ENCODE results near the gene EYA3.
"Not testable (repeated sequence)": the region's sequence is repeated elsewhere in the genome, so short reads cannot be mapped to it uniquely, and the experiment has no call there.

Gene EYA3

GRCh38 chr1:28027238-28027637 is 61.2 kb downstream of the EYA3 start:
- no peak for DNase-seq

DNA sequence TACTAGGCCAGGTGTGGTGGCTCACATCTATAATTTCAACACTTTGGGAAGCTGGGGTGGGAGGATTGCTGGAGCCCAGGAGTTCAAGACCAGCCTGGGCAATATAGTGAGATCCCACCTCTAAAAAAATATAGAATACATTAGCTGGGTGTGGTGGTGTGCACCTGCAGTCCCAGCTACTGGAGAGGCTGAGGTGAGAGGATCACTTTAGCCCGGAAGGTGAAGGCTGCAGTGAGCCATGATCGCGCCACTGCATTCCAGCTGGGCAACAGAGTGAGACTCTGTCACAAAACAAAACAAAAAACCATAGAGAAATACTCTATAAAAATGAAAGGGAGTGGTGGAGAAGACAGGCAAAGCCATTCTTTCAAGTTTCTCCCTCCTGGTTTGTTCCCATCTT is 62.1 kb downstream of the EYA3 start:
- no peak for DNase-seq

DNA sequence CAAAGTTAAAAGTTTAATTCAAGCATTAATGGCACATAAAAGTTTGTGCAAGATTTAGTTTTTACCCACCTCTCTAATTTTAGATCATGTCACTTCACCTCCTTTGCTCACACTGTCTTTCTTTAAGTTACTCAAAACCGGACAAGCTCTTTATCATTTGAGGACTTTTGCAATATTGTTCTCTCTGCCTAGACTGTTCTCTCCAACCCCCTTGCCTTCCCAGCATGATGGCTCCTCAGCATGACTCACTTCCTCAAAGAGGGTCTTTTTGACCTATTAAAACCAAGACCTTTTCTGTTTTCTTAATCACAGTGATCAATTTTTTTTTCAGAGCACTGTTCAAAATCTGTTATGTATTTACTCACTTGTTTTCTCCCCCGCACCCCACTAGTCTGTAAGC is 67.3 kb downstream of the EYA3 start:
- DNase-seq: no peak

DNA sequence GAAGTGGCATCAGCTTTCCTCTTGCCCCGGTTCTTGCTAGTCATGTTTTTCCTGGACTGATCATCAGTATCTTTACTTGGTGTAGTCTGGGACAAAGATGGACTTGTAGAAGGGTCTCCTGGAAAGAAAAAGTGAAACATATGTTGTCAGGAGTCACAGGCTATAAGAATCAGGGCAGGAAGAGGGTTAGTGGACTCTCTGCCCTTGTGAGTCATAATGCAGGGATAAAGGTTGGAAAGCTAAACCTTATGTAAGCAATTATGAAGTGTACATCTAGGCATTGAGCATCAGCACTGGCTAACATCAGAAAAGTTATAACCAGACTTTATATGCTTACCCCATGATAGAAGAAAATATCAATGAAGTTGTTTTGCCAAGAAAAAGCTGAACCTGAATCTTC is 77.4 kb downstream of the EYA3 start:
- DNase-seq: no peak

- DNase-seq: not testable (repeated sequence)
Measured at GRCh38 chr1:28003117-28003516, 85.3 kb downstream of the EYA3 start.

DNA sequence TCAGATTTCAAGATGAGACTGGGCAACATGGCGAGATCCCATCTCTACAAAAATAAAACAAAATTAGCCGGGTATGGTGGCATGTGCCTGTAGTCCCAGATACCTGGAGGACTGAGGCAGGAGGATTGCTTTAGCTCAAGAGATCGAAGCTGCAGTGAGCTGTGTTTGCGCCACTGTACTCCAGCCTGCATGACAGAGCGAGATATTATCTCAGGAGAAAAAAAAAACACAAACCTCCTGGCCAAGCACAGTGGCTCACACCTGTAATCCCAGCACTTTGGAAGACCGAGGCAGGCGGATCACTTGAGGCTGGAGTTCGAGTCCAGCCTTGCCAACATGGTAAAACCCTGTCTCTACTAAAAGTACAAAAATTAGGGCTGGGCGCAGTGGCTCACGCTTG is 85.8 kb downstream of the EYA3 start:
- DNase-seq: no peak

DNA sequence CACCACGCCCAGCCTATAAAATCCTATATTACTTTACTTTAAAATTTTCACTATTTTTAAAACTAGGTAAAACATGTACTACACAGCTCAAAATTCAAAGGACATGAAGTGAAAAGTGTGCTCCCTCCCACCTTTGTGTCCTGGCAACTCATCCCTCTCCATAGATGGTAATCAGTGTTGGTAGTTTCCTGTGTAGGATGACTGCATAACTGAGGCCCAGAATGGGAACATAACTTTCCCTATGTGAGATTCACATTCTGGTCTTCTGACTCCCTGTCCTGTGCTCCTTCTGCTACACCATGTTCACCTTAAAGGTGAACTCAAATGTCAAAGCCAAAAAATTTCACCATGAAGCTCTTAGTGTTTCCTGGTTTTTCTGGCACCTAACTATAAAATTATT is 89.4 kb downstream of the EYA3 start:
- no peak for DNase-seq

DNA sequence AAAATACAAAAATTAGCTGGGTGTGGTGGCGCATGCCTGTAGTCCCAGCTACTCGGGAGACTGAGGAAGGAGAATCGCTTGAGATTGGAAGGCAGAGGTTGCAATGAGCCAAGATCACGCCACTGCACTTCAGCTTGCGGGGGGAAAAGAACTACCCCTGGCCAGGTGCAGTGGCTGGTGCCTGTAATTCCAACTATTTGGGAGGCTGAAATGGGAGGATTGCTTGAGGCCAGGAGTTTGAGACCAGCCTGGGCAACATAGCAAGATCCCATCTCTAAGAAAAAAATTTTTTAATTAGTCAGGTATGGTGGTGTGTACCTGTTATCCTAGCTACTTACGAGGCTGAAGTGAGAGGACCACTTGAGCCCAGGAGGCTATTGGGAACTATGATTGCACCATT is 93.9 kb downstream of the EYA3 start:
- DNase-seq: not testable (repeated sequence)

DNA sequence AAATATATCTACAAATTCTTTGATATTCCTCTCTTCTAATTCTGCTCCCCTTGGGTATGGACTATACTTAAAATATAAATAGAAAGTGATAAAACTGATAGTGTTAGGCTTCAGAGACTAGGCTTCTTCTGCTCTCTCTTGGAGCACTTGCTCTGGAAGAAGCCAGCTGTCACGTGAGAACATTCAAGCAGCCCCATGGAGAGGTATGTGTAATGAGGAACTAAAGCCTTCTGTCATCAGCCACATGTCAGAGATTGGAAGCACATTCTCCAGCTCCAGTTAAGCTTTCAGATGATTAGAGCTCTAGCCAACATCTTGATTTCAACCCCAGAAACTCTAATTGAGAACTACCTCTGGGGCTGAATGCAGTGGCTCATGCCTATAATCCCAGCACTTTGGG is 94.3 kb downstream of the EYA3 start:
- DNase-seq: no peak

- DNase-seq: peak; percentile 3
Measured at GRCh38 chr1:27993241-27993640, 95.2 kb downstream of the EYA3 start.

DNA sequence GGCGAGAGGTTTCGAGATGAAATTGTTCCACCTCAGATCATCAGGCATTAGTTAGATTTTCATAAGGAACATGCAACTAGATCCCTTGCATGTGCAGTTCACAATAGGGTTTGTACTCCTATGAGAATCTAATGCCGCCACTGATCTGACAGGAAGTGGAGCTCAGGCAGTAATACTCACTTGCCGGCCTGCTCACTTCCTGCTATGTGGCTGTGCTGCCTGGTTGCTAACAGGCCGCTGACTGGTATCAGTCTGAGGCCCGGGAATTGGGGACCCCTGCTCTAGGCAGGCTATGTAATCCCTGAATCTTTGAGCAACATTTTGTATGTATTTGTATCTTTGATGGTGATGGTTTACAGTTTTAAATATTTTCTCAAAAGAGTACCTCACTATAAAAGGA is 96.1 kb downstream of the EYA3 start:
- DNase-seq: peak; percentile 23

DNA sequence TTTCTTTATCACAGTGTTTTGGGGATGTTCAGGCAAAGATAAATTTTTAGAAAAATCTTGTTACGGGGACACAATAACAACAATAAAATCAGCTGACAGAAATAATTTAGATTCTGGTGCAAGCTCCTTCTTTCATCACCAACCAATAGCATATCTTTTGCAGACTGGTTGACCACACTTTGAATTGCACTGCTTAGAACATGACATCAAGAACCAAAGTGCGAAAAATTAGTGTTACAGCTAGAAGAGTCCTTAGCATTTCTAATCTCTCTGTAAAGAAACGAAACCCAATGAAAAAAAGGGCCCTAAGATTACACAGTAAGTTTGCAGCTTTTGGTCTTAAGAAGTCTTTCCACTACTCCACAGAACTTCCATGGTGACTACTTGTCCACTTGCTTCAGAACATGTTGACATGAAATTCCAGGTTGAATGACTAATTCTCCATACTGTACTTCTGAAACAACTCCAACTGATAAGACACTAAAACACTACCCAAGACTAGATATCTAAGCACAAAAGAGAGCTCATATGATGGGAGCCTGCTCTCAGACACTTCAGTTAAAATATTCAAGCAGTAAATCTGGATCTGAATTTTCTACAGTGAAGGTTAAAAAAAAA is 97.4 kb downstream of the EYA3 start:
- no peak for DNase-seq

- no peak for DNase-seq
Measured at GRCh38 chr1:27981145-27981544, 107.3 kb downstream of the EYA3 start.

DNA sequence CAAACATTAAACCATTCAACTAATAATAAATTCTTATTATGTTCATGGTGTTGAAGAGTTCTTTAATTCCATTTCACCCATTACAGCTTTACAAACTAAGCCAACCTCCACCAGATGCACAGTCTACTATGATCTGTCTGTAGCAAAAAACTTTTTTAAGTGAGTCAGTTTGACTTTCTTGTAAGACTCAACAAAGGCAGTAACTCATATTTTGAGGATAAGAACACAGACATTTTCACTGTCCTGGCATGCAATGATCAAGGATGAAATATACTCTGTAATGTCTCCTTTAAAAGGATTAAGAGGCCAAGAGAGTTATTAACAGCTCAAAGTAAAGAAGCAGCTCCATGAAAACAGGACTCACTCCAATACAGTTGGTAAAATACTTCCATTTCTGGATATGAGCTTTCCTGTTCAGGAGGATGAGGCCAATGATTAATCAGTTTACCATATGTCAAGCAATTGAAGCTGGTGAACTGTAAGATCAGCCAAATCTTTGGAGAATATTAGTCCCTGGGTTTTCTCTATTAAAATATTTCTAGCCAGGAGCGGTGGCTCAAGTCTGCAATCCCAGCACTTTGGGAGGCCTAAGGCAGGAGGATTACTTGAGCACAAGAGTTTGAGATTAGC is 108.1 kb downstream of the EYA3 start:
- DNase-seq: no peak

- no peak for DNase-seq
Measured at GRCh38 chr1:27979859-27980201, 108.6 kb downstream of the EYA3 start.

GRCh38 chr1:27979151-27979858 is 109.1 kb downstream of the EYA3 start:
- no peak for DNase-seq

GRCh38 chr1:27974417-27974781 is 114.0 kb downstream of the EYA3 start:
- no peak for DNase-seq

DNA sequence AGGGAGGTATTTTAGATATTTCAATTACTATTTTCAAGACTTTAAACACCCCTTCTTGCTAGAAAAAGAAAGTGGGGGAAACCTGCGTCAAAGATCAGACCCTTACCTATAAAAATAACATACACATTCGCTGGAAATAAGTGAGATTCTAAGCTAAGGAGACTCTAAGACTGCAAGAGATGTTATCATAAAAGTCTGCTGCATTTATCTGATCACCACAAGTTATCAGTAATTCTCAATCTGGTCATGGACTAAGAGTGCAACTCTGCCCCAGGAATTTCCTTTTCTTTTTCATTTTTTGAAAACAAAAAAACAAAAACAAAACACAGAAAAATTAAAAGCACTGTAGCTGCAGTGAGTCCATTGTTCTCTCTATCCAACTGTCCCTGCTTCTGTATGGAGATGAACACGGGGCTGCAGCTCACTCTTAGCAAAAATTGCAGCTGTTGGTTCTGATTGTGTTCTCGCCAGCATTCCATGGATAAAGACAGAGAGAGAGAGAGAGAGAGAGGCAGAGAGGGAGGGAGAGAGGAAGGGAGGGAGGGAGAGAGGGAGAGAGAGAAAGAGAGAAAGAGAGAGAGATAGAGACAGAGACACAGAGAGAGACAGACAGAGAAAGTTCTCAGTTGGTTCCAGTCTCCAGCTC is 114.5 kb downstream of the EYA3 start:
- no peak for DNase-seq

GRCh38 chr1:27972141-27972540 is 116.3 kb downstream of the EYA3 start:
- no peak for DNase-seq

DNA sequence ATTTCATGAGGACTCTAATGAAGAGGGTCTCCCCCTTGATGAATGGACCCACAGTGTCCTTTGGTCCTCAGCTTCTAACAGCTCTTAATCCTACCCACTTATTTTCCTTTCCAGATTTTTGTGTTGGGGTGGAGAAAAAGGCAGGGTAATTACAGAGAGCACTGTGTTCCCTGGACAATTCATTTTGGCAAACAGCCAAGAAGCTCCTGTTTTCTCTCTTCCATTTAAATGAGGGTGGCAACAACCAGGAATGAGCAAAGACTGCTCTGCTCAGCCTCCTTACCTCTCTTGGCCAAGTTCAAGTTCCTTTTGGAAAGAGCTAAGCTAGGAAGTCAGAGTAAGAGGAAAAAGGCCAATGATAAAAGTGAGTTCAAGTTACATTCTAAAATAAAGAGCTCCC is 116.7 kb downstream of the EYA3 start:
- DNase-seq: no peak

DNA sequence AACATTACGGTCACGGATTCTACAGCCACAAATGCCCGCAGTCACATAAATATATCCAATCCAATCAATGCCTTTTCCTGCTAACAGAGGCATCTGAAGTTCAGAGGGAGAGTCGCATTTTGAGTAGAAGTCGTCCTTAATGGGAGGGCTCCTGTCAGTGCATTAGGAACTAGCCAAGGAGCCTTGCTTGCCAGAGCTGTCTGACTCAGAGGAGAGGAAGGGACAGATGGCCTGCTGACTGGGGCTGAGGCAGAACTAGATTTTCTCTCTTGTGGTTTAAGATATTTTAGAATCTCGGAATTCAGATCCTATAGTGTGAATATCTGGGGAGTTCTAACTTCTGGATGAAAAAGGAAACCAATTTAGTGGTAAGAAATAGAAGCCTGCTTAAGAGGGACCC is 118.0 kb downstream of the EYA3 start:
- DNase-seq: no peak

GRCh38 chr1:27968692-27969091 is 119.7 kb downstream of the EYA3 start:
- DNase-seq: no peak

- DNase-seq: no peak
Measured at GRCh38 chr1:27967884-27968466, 120.4 kb downstream of the EYA3 start.
